IPS-NIHi7 (cell line): Measurements from ENCODE around the gene HIVEP3.
A peak's percentile ranks its signal among the peaks of the same experiment; 100 is the strongest.

Experiments
- DNase-seq: peaks from one replicate; pipeline ENCODE4 v3.0.0; 2012; ENCODE audit warnings: mixed read lengths; ENCODE audit errors: extremely low spot score

HIVEP3 gene

DNA sequence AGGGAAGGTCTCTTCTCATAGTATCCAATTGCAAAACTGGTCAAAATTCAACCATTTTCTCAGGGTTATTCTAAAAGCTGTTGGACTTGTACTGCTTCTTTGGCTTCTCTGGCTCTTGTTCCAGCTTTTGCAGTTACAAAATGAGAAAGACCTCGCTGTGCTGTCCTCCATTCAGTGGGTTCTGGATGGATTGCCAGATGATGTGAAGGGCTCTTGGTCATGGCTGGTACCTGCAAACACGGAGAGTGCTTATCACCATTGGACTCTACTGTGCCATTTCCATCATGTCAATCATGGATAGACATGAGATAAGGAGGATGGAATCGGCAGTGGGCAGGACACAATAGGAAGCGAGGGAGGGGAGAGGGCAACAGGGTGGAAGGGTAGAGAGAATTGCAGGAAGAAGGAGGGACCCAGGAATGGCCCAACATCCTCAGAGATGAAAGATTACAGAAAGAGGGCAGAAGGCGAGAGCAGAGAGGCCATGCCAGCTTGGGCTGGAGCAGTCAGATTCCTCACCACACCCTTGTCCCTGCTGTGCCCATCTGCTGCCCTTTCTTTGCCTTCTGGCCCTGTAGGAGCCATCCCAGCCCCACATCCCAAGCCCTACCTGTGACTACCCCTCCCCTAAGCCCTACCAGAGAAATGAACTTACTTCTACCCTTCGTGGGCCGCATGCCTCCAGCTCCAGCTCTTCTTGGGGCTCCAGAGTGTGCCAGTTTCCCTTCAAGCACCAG lies 70.3 kb downstream of the HIVEP3 start:
- DNase-seq, result no peak

DNA sequence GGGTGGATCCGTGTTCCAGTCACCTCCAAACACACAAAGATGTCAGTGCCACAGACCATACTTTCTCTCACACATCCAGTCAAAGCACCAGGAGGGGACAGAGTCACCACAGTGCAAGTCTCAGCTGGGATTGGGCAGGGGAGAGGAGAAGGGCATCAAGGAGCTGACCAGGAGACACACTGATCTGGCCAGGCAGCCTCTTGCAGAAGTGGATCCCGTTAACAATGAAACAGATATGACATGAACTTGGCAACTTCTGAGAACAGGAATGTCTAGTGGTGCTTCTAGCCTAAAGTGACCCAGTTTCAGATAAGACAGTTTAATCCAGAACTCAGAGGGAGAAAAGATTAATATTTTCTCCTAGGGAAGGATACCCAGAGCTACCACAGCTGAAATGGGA lies 71.0 kb downstream of the HIVEP3 start:
- no peak for DNase-seq

DNA sequence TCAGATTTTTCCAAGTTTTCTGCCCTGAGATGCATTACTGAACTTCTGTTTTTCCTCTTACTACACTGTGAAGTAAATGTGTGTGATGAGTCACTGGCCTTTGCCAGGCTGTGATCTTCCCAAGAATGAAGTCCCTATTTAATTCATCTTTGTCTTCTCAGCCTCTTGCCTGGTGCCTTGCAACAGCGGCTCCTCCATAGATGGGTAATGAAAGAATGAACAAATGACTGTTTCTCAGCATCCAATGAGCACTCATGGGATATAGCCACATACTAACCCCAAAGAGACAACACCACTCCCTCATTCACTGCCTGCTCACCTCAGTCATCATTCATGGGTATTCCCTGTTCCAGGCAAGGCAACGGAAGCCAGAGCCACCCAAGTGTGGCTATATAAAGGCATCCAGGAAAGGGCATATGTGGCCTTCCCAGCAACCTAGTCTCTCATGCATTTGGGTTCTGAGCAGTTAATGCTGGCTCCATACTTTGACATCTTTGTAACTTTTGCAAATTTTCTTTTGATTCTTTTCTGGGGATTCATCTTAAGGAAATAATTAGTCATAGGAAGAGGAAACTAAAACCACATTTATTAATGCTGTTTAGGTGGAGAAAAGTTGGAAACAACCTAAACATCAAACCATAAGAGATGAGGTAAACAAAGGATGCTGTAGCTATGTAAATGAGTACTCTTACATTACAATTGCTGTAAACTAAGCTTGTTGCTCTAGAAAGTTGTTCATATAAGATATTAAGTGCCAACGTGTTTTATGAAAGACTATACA lies 71.9 kb downstream of the HIVEP3 start:
- DNase-seq, result no peak

DNA sequence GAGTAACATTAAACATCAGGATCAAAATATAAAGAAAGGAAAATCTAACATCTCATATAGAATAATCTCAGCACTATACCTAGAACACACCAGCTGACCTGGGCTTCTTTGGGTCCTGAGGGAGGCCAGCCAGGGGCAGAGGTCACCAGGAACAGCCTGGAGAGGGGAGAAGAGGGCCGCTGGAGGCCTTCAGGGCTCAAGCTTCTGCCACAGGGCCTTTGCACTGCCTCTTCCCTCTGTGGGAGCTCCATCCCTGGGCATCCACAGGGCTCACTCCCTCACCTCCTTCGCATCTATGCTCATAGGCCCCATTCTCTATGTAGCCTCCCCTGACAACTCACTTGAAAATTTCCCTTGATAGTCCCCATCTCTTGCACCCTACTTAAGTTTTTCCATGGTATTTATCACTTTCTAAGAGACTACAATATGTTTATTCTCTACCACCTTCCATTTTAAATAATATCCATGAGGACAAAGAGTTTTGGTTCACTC lies 73.9 kb downstream of the HIVEP3 start:
- no peak for DNase-seq

DNA sequence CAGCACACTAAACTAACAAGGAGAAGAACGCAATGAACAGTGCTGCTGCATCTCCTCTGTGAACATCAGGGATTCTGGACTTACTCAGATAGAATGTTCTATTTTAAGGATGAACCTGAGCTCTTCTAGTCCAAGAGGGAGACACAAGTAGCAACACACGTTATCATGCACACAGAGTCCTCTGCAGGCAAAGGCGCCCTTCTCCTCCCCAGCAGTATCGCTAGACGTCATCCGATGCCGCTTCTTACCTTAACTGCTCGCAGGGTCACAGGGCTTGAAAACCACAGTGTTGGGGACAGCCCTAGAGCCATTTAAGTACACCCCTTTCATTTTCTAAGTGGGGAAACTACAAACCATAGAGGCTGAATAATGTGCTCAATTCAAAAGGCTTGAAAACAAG lies 74.5 kb downstream of the HIVEP3 start:
- DNase-seq, result no peak

DNA sequence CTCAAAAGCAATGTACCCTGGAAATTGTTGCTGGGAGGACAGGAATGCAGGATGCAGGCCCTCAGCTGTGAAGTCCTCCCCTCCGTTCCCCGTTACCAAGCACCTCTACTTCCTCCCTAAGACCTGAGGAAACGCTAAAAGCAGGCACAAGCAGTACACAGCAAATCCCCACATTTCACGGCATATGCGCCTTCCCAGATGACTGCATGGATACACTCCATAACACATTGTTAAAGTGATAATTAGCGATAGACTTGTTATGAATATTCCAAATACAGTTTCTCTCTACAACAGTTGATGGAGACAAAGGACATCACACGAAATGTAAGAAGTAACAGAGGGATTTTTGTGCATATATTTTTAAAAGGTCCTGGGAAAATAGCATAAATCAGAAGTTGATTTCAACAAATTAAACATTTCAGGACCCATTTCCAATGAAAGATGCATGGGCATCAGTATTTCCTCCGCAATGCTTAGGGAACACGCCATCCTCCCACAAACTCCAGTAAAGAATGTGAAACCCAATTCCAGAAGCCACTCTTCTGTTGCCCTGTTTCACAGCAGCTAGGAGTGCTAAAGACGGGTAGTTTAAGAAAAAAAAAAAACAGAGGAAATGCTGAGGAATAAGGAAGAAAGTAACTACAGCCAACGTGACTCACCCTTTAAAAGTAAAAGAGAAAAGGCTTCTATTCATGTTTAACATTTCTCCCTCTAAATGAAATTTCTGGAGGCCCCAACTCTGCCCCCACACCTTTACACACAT lies 75.5 kb downstream of the HIVEP3 start:
- DNase-seq, result no peak

DNA sequence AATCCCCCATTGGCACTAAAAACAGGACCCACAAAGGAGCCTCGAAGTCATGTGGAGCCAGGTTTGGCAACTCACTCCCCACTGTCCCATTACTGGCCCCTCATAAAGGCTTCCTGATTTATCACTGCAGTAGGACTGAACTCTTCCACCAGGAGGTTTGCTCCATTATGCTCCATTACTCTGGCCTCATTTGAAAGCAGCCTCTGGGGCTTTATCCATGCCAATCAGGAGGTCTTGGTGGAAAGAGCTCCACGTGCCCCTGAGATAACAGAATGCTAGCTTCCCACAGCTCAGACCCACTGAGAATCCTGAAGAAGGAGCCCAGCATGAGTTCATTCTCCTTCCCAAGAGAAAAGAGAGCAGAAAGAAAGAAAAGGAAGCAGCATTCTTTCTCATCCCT lies 76.4 kb downstream of the HIVEP3 start:
- DNase-seq, result no peak

DNA sequence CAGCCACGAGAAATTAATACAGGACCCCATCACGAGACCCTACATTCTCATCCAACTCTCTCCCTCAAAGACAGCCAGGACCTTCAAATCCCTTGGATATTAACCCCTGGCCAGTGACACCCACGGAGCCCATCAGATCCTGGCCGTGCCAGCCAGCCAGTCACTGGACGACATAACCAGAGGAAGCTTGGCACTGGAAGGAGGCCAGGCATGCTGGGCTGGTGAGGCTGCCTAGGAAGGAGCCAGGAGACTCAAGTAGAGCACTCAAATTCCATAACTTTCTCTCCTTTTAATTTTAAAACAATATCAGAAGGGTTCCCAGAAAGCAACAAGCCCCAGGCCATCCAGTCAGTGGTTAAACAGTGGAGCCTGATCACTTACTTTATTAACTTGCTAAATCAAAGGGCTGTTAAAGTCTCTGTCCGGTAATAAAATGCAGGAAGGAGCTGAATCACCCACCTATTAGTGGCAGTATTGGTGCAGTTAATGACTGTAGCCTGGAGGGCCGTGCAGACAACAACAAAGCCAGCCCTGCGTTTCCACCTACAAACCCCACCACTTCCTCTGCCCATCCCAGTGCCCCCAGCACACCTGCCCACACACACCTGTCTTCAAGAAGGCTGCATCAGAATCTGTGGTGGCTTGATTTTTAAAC lies 78.0 kb downstream of the HIVEP3 start:
- no peak for DNase-seq

DNA sequence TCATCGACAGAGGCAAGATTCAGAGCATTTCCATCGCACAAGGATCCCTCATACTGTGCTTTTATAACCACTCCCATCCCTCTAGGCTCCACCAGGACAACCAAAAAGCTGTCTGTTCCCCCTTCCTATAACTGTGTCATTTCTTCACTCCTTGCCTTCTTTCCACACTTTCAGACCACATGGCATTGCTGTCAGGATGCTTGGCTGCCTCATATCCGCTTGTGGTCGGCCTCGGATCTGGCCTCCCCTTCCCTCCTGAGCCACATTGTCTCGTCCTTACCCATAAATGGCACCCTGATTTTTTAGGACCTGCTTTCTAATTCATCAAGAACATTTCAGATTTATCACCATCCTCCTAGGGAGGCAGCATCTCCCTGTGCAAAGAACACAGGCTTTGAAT lies 80.5 kb downstream of the HIVEP3 start:
- DNase-seq, result no peak

DNA sequence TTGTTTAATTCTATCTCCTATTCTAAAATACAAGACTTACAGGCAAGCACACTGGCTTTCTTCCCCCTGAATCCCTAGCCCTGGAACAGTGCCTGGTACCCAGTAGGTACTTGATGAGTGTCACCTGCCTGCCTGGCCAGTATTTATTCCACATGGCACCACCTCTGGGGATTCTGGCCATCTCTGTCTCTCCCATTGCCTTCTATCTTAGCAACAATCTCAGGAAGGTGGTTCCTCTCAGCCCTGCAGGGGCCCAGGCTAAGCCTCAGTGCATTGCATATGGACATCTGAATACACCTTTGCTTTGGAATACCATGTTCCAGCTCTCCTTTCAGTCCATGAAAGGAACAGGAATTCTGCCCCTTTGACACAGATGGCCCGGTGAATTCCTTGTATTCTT lies 81.0 kb downstream of the HIVEP3 start:
- DNase-seq, result no peak

DNA sequence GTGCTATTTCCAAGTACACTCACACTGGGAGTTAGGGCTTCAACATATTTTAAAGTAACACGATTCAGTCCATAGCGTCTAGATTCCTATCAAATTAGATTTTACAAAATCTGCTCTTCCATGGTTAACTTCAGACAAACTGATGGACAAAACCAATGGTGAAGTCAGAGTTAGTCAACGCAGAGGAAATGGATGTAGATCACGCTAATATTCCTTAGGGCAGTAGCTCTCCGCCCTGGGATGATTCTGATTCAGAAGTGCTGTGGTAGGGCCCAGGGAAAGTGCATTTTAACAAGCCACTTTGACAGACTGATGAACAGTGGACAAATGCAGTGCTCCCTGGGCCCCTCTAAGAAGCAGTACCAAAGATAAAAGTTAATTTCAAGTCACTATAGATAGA lies 83.2 kb downstream of the HIVEP3 start:
- DNase-seq, result no peak

DNA sequence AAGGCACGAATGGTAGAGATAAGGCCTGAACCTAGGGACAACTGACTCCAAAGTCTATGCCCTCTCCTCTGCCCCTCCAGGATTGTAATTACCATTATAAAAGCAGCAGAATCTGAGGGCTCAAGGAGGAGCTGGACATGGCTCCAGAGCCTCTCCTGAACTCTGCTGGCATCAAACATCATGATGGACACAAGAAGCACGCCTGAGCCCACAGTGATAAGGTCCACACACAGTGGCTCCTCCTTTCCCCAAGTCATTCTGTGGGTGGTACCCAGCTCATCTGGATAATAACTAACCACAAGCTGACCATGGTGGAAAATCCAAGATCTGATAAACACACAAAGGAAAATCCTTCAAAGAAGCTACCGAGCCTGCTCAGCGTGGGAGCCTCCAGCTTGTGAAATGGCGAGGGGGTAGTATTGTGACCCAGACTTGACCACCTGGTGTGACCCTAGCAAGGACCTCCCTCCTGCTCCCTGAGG lies 85.2 kb downstream of the HIVEP3 start:
- no peak for DNase-seq

DNA sequence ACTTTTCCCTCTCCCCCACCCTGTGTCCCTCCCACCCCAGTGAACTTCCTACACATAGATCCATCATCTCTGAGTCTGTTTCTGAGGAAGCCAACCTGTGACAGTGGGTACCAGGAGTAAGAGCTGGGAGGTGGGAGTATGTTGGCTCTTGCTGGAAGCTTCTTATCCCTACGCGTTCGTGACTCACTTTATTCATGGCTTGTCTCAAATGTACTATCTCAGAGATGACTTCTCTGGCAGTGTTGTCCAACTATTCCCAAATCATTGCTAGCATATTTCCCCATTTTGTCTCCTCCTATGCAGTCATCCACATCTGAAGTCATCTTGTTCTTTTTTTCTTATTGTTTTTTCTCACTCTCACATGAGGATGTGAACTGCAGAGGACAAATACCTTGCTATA lies 88.0 kb downstream of the HIVEP3 start:
- no peak for DNase-seq

DNA sequence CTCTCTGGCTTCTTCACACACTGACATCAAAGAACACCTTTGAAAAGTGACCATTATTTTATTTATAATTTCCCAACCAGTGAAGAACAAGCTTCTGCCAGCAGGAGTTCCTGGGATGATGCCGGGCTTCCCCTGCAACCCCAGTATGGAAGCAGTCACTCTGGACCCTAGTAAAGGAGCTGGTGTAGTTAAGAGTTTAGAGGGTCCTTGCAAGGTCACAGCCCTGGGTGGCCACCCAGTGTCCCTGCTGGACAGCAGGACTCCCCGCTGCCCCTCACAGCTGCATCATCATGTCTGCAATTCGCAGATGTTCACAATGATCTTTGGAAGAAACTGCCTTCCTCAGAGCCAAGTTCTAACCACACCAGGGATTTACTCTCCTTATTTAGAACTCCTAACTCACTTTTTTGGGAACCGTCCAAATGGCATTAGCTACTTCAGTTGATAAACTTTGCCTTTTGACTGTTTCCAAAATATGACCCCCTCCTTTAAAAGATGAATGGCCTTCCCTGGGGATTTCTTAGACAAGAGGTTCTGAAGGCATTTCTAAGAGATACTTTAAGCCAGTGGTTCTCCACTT lies 90.6 kb downstream of the HIVEP3 start:
- DNase-seq, result no peak

DNA sequence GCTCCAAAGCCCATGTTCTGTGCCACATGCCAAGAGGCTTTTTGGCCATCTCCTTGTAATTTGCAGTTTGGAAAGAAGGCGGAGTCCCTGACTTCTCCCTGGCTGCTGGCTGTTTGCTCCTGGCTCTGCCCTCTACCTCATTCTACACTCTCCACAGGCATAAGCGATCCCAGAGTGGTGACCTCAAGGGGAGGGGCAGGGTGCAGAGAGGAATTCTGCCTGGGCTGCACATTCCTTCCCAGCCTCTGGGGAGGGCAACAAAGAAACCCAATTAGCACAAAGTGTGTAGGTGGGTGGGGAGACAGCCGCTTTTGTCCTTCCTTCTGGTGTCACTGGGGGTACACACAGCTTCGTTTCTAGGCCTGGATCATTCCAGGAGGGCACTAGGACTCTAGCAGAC lies 95.3 kb downstream of the HIVEP3 start:
- peak; percentile 89 for DNase-seq

DNA sequence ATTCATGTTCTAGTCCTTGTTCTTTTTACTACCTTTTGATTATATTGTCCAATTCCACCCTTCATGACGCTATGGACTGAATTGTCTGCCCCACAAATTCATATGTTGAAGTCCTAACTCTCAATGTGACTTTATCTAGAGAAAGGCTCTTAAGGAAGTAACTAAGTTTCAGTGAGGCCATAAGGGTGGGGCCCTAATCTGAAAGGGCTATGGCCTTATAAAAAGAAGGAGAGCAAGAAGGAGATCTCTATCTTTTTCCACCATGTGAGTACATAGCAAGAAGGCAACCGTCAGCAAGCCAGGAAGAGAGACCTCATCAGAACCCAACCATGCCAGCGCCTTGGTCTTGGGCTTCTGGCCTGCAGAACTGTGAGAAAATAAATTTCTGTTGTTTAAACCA lies 95.9 kb downstream of the HIVEP3 start:
- DNase-seq, result no peak

DNA sequence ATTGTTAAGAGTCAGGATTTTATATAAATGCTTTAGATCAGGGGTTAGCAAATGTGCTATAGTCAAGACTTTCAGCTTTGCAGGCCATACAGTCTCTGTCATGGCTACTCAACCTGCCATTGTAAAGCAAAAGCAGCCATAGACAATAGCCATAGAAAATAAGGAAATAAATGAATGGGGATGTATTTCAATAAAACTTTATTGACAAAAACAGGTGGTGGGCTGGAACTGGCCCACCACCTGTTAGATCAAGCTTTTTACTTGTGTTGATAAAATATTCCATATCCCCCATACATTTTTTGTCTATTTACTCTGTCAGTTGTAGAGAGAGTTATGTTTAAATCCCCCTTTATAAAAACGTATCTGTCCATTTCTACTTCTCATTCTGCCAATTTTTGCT lies 98.9 kb downstream of the HIVEP3 start:
- no peak for DNase-seq

DNA sequence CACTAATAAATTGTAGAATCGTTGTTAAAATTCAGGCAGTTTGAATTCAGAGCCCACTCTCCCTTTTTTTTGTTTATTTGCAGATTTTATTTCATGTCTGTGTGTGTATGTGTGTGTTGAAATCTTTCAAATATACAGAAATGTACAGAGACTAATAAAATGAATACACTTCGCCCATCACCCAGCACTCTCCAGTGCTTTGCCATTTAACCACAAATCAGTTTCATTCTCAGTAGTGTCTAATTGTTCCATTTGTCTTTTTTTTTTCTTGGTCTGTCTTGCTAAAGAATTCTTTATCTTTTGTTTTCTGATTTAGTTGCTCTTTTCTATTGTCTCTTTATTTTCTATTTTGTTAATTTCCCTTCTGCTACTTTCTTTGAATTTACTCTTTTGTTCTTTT lies 99.7 kb downstream of the HIVEP3 start:
- DNase-seq, result no peak

DNA sequence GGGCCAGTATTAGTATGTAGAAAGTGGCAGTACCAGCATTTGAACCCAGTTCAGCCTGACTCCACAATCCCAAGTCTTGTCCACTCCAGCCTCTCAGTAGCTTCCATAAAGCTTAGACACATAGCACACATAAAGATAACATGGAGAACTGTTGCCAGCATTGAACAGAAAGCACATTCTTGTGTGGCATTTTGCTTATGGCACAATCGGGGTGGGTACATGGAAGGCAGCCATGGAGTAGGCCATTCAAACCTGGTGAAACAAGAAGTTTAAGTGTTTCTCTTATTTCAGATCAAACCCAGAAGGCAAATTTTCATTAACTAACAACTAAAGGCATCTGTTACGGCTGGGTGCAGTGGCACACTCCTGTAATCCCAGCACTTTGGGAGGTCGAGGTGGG lies 102.7 kb downstream of the HIVEP3 start:
- no peak for DNase-seq

DNA sequence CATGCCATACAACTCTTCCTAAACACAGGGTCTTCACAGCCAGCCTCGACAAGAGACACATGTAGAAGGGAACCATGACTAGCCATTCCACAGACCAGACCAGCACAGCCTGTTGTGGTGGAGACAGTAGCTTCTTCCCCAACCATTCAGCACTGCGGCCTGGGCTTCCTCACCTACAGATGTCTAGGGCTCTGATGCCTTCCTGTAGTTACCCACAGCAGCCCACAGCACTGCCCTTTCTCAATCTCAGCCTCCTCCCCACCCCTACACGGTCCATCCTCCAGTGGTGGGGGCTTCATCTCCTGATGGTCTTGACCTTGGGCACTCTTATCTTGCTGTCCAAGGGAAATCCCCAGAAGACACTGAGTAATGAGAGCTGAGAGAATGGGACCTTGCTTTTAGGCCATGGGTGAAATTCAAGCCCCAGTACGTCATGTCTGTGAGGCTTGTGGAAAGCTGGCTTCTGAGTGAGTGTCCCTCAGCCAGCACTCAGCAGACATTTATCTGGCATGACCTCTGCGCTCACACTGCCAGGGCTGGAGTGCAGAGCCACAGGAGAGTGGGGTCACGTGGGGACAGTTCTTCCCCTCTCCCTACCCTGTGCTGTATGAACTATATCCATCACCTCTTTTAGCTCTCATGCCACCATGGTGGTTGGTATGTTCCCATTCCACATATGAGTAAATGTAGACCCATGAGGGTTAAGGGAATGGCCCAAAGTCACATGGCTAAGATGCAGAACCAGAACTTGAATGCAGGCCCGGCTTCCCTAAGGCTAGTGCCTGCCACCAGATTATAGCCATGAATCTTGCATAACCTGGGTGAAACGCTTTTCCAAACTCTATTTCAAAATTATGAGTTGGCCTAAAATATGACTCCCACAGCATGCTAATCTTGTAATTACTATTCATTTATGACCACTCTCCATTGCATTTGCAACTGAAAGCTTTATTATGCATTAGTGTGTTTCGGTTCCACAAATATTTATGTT lies 104.7 kb downstream of the HIVEP3 start:
- no peak for DNase-seq
